ENCODE measurements around the gene TUBA8.

Gene TUBA8

GRCh38 chr22:18121506-18121905 is 10.9 kb downstream of the TUBA8 start:
- no peak for TF ChIP-seq CTCF (IDR thresholded peaks at IDR 0.05)

- TF ChIP-seq CTCF (IDR thresholded peaks at IDR 0.05): no peak
These were observed 11.4 kb downstream of the TUBA8 start for GRCh38 chr22:18121954-18122554.

GRCh38 chr22:18126606-18127005 is 16.0 kb downstream of the TUBA8 start:
- TF ChIP-seq CTCF (IDR thresholded peaks at IDR 0.05): no peak

DNA sequence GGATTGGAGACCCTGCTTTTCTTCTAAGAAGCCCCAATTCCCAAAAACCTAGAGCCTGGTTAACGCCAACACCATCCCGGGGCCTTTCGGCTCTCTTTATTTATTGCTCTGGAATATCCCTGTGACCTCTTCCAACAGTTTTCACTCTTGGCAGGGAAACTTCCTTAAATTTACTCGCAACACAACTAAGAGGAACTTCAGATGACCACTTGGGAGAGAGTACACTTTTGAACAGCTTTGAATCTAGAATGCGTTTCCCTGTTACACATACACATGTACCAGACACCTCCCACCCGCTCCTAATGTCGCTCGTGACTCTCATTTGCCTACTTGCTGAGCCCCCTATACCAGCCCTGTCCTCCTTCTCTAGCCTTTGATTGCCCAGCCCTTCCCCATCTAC is 19.4 kb downstream of the TUBA8 start:
- TF ChIP-seq CTCF (IDR thresholded peaks at IDR 0.05): no peak

- no peak for TF ChIP-seq CTCF (IDR thresholded peaks at IDR 0.05)
These were observed 20.3 kb downstream of the TUBA8 start for GRCh38 chr22:18130699-18131429.

- TF ChIP-seq CTCF (IDR thresholded peaks at IDR 0.05): no peak
These were observed 22.8 kb downstream of the TUBA8 start for GRCh38 chr22:18133452-18133851.

- no peak for TF ChIP-seq CTCF (IDR thresholded peaks at IDR 0.05)
These were observed 26.1 kb downstream of the TUBA8 start for GRCh38 chr22:18136563-18137320.
